Lung (tissue), 12 donors: ENCODE data around the gene GMPS. TPM values are rescaled to one million over a fixed set of nuclear protein-coding genes. Genes with fewer than 3 reads are reported as not detected.
"Not testable (repeated sequence)": the region's sequence is repeated elsewhere in the genome, so short reads cannot be mapped to it uniquely, and the experiment has no call there.

Experiments
- ATAC-seq: fragments of 200-7000 bp; cut with Tn5 transposase; one replicate; pipeline ENCODE4 v1.9.1; 2020; ENCODE audit warnings: moderate number of reproducible peaks; ENCODE audit not compliant: insufficient read depth, low FRiP score
- DNase-seq, 3 donors: peaks; one replicate each; pipeline ENCODE4 v3.0.0-alpha.2; 2013 to 2017
- H3K27ac ChIP-seq, 2 donors: one replicate each; pipeline ENCODE4 v1.5.1; 2013; ENCODE audit warnings: mild to moderate bottlenecking in 2 of 2, moderate library complexity in 2 of 2, control low read depth in 1 of 2, inconsistent platforms in 1 of 2, low read depth in 1 of 2, low read length in 1 of 2
- H3K27me3 ChIP-seq, 3 donors: one replicate each; pipeline ENCODE4 v1.5.1; 2013; ENCODE audit warnings: low read length in 2 of 3; ENCODE audit not compliant: control insufficient read depth in 3 of 3, insufficient read depth in 3 of 3
- H3K36me3 ChIP-seq, 4 donors: one replicate each; pipeline ENCODE4 v1.5.1; 2013; ENCODE audit warnings: low read length in 4 of 4, mild to moderate bottlenecking in 1 of 4, moderate library complexity in 1 of 4; ENCODE audit not compliant: control insufficient read depth in 4 of 4, insufficient read depth in 4 of 4
- H3K4me1 ChIP-seq, 5 donors: one replicate each; pipeline ENCODE4 v1.5.1; 2013; ENCODE audit warnings: low read length in 5 of 5, mild to moderate bottlenecking in 2 of 5, moderate library complexity in 1 of 5; ENCODE audit not compliant: control insufficient read depth in 5 of 5, insufficient read depth in 5 of 5
- H3K4me3 ChIP-seq: one replicate; pipeline ENCODE4 v1.5.1; 2013; ENCODE audit warnings: mild to moderate bottlenecking, control low read depth, moderate library complexity
- H3K9ac ChIP-seq, 2 donors: one replicate each; pipeline ENCODE4 v1.5.1; 2013; ENCODE audit warnings: low read length in 2 of 2, control low read depth in 1 of 2; ENCODE audit not compliant: insufficient read depth in 1 of 2
- H3K9me3 ChIP-seq, 4 donors: one replicate each; pipeline ENCODE4 v1.5.1; 2013; ENCODE audit warnings: low read length in 3 of 4, mild to moderate bottlenecking in 1 of 4, moderate library complexity in 1 of 4; ENCODE audit not compliant: control insufficient read depth in 4 of 4, insufficient read depth in 3 of 4
- CTCF ChIP-seq: IDR thresholded peaks from 2 replicates; pipeline ENCODE4 v1.5.1; 2012; ENCODE audit warnings: mild to moderate bottlenecking; ENCODE audit errors: control extremely low read depth, extremely low read depth
- WGBS, 2 donors: extraction: QIAGEN DNeasy Blood & Tissue Kit; methylation state at CpG; one replicate each; pipeline ENCODE4 v1.1.7; 2013; 5-methylcytosine and 5-hydroxymethylcytosine counted together
- polyA plus RNA-seq, 2 donors: library from polyadenylated mRNA; stranded (reverse); fragments of 200-250 nt; gene quantifications; one replicate each; pipeline ENCODE4 v1.2.1, GENCODE V29; 2013
- total RNA-seq, 2 donors: library from RNA; depleted of rRNA in 1 of 2; stranded (reverse); fragments of >200 nt in 1 of 2; gene quantifications; one replicate each; pipeline ENCODE4 v1.2.1, GENCODE V29; 2014 to 2021
- donor health status: control.
- donor health status: control.
- donor health status: Bipolar disorder and iron deficiency.
- donor health status: healthy.
- donor health status: DM: yes; HTN: yes; CAD: no.

GMPS gene
- total and polyA plus RNA-seq, 4 donors, result 17.0 to 38.1 (median 22.0) TPM

GRCh38 chr3:155876503-155876902, 6.1 kb downstream of the GMPS start:
- Histone ChIP-seq H3K4me1 (peaks cover under 1 to 17% (median 4%) of the 10 kb centered on the region in 5 donors), H3K36me3 (no peaks in the 10 kb centered on the region), H3K9me3 (no peaks in the 10 kb centered on the region), H3K4me3 (no peak overlapping the region), H3K27me3 (no peaks in the 10 kb centered on the region), H3K27ac (no peak overlapping the region), H3K9ac (no peak overlapping the region)
- 92 to 94% methylated on average over 2 of the region's 2 CpGs for WGBS, 2 donors
- DNase-seq (no peak), ATAC-seq (no peak)
- TF ChIP-seq CTCF, result no peak

- no peak overlapping the region for H3K4me3 ChIP-seq
- no peak for ATAC-seq
These were observed 9.8 kb downstream of the GMPS start for GRCh38 chr3:155880286-155880685.

GRCh38 chr3:155884292-155884691, 13.8 kb downstream of the GMPS start:
- no peaks in the 10 kb centered on the region for H3K9me3 ChIP-seq
- 75 to 85% methylated on average over 7 of the region's 7 CpGs for WGBS, 2 donors
- H3K4me1 ChIP-seq, result peaks cover 0 to 7% (median 0%) of the 10 kb centered on the region in 5 donors
- no peak for TF ChIP-seq CTCF
- no peak for ATAC-seq
- H3K4me3 ChIP-seq, result no peak overlapping the region
- H3K9ac ChIP-seq, result no peak overlapping the region
- H3K27ac ChIP-seq, result no peak overlapping the region
- peak in 2 of 3 donors; percentile 6 to 27 for DNase-seq
- H3K36me3 ChIP-seq, result no peaks in the 10 kb centered on the region
- H3K27me3 ChIP-seq, result no peaks in the 10 kb centered on the region

More at GRCh38 chr3:155880286-155880685, 9.8 kb downstream of the GMPS start:
- H3K36me3 ChIP-seq, result no peaks in the 10 kb centered on the region
- no peak for DNase-seq
- no peak overlapping the region for H3K27ac ChIP-seq
- H3K9ac ChIP-seq, result no peak overlapping the region
- TF ChIP-seq CTCF, result no peak
- H3K9me3 ChIP-seq, result no peaks in the 10 kb centered on the region
- H3K27me3 ChIP-seq, result no peaks in the 10 kb centered on the region
- peaks cover 0 to 7% (median 0%) of the 10 kb centered on the region in 5 donors for H3K4me1 ChIP-seq

GRCh38 chr3:155885292-155885691, 14.8 kb downstream of the GMPS start:
- H3K27ac ChIP-seq, result no peak overlapping the region
- H3K9ac ChIP-seq, result no peak overlapping the region
- no peak for TF ChIP-seq CTCF
- ATAC-seq (no peak), DNase-seq (no peak)
- no peak overlapping the region for H3K4me3 ChIP-seq
- H3K36me3 ChIP-seq, result no peaks in the 10 kb centered on the region
- H3K27me3 ChIP-seq, result no peaks in the 10 kb centered on the region
- H3K4me1 ChIP-seq, result peaks cover 0 to 10% (median 4%) of the 10 kb centered on the region in 5 donors
- no peaks in the 10 kb centered on the region for H3K9me3 ChIP-seq

GRCh38 chr3:155886348-155886747, 15.9 kb downstream of the GMPS start:
- H3K36me3 ChIP-seq, H3K9me3 ChIP-seq, ATAC-seq, H3K27me3 ChIP-seq, DNase-seq, H3K9ac ChIP-seq, H3K27ac ChIP-seq, H3K4me3 ChIP-seq: not testable (repeated sequence)
- H3K4me1 ChIP-seq, result peaks cover 0 to 16% (median 4%) of the 10 kb centered on the region in 5 donors
- 96% methylated on average over 8 of the region's 8 CpGs for WGBS, 2 donors
